HG03060 (cell line): Measurements from ENCODE around the gene BRINP3.

Source experiments
- ATAC-seq: cut with Tn5 transposase; IDR thresholded peaks from one replicate; pipeline ENCODE4 v1.9.1; 2021; ENCODE audit warnings: low read depth, moderate number of reproducible peaks; ENCODE audit not compliant: unreplicated experiment

Gene BRINP3

DNA sequence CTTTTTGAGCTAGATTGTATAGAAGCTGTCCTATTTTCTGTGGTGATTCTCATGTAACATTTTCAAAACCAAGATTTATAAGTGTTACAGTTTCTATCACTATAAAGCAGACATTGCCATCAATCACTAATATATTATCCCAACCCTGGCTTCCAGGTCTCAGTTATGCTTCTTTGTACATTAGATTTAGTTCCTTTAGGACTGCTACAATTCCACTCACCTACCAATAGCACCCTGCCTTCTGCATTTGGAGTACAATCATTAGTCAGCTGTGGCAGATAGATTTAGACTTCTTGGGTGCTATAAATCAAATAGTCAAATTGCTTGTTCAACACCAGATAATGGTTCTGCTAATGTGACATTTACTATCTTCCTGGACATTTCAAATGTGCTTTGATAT is 281.6 kb downstream of the BRINP3 start:
- no peak for ATAC-seq

DNA sequence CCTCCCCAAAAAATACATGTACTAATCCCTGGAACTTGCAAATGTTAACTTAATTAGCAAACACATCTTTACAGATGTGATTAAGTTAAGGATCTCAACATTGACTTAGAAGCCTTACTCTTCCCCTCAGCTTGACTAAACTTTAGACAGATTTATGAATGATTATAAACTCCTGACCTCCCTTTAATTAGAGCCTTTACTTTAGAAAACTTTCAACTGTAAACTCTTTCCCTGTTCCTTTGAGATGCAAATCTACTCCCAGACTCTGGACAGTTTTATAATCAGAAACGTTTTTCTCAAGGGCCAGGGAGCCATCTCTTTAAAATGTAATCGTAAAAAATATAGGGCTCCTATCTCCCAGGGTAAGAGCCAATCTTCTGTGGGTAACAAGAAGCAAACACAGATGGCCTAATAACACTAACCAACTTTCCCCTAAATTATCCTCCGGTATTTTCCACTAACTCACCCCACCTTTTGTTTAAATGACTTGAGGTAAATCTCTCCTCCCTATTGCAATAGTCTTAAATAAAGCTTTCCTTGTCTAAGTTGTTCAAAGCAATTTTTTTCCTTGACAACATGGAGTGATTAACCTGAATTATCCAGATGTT is 284.1 kb downstream of the BRINP3 start:
- ATAC-seq, result no peak

DNA sequence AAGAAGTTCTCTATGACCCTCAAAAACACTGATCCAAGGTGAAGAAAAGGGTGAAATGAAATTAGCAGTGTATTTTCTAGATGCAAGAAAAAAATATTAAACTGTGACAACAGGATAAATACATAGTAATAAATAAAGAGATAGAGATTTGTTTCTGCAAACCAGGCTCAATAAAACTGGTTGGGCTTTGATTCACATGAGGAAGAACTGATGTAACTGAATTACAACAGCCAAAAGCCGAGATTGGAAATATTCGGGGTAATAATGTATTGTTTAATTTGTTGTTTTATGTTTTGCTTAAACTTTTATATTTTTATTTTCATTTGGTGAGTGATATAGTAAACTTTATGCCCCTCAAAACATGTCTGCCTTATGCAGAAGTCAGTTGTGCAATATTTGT is 285.0 kb downstream of the BRINP3 start:
- ATAC-seq, result no peak

DNA sequence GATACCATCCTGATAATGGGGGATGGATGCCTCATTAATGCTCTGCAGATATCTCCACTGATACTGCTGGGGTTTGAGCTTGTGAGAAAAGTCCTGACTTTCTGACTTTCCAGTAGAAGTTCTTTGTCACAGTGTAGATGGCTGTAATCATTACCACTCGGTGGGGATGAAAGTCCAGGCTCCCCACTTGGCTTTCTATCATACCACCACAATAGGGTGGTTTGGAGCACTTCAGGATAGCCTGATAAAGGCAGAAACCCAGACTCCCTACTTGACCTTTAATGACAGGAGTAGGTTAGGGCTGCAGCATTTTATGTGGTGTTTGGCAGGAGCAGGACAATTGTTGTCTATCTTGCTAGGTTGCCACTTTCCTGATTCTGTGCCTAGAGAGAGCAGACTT is 294.1 kb downstream of the BRINP3 start:
- no peak for ATAC-seq

DNA sequence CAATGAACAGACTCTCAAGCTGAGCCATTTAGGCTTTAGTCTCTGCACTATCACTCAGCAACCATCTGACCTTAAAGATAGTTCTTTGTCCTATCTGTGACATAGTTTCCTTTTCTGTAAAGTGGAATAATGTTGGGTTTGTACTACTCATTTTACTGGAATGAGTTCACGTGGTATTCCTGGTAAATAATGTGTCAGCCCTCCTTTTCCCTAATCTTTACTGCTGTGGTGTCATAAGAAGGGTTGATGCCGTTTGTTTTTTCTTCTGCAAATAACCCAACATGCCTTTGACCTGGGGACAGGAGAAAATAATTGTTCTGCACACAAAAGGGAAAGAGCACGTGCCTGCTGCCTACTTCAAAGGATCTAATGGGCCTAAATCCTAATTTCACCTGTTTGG is 297.8 kb downstream of the BRINP3 start:
- ATAC-seq, result no peak

DNA sequence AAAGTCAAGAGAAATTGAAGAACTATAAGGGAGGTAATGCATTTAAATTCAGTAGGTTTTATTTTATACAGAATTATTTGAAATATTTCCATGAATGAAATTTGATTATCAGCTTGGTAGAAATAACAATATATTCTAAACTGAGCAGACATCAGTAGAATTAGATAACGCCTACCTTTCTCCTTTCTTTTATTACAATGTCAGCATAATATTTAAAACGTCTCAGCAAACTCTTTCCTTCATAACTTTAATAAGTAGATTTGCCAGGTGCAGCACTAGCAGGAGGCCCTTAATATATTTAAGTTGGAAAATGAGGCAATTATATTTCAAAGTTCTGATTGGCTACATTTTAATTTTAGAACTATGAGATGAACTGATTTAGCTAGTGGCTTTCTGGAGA is 298.8 kb downstream of the BRINP3 start:
- no peak for ATAC-seq

DNA sequence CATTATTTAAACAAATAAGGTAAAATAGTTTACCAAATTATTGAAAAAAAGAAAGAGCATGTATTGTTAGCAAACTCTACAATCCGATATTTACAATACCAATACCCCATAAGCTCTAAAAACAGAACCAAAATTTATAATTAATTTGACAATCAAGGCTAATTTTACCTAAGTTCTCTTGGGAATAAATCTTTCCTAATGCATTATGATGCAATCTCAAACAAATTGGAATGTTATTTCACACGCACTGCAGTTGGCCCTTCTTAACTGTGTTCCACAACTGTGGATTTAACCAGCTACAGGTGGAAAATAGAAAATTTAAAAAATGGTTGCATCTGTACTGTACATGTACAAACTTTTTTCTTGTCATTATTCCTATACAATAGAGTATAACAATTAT is 300.1 kb downstream of the BRINP3 start:
- ATAC-seq, result no peak

DNA sequence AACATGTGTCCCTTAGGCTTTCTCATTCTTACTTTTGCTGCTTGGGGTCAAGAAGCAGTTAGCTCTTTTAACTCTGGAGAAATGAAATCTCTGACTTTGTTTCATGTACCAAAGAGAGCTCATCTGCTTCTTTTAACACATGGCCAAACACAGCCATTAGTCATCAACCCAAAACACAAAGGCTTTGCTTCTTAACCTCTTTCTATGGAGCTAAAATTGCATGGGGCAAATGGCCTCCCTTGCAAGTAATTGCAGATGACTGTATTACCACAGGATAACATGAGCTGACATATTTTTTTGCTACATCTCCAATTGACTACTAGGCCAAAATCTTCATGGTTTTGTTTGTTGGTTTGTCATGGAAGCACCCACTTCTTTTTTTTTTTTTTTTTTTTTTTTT is 300.9 kb downstream of the BRINP3 start:
- no peak for ATAC-seq

DNA sequence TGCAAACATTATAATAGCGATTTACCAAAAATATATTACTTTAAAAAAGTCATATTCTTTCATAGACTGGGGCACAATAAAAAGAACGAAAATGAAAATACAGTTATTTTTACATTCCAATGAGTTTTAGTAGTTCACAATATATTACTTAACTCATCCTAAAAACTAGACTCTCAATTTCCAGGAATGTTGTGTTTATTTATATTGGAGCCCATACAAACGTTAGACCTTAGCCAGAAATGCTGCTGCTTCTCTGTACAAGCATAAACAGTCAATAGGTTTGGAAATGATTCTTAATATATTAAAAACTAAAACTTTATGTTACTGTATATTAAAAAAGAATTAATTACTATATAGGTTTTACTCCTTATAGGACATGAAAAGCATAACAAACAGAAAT is 302.3 kb downstream of the BRINP3 start:
- ATAC-seq, result no peak

DNA sequence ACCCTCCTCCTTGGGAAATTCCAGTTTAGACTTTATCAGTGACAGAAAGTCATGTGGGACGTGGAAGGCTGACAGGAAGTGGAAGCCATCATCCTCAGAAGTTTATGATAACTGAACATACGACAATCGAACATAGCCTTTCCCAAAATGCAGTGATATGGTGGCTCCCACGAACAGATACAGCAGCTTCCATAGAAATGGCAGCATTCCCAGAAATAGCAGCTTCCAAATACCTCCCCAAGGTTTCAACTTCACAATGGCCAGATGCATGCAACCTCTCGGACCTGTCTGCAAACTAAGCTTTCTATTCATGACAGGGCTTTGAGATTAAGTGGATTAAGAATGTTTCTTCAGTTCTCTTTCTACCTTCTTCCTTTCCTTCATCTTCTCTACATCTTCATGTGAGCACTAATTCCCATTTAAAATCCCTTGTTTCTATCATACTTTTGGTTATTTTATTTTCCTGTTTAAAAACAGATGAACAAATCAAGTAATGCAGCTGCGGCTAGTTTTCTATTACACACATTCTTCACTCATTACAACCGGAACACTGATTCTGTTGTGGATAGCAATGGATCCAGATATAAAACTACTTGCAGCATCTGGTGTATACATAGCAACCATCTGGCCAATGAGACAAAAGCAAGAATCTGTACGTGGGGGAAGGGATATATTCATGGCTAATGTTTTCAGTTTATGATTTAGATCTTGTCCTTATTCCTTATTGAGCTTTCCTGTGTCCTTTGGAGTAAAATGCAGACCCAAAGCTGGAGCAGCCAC is 304.8 kb downstream of the BRINP3 start:
- no peak for ATAC-seq

DNA sequence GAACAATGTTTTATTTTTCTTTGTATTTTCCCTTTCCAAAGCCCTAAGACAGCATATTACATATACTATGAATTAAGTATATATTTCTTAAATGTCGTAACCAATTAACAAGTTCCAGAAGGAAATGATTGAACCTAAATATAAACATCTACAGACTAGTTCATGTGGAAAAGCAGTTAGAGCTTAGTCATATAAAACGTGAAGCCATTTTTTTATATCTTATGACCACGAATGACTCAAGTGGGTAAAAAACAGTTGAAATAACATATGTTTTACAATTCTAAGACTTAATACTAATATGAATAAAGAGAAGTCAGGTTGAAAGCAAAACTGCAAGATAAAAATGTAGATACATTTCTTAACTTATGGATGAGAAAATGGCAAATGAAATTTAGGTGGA is 307.3 kb downstream of the BRINP3 start:
- ATAC-seq, result no peak

DNA sequence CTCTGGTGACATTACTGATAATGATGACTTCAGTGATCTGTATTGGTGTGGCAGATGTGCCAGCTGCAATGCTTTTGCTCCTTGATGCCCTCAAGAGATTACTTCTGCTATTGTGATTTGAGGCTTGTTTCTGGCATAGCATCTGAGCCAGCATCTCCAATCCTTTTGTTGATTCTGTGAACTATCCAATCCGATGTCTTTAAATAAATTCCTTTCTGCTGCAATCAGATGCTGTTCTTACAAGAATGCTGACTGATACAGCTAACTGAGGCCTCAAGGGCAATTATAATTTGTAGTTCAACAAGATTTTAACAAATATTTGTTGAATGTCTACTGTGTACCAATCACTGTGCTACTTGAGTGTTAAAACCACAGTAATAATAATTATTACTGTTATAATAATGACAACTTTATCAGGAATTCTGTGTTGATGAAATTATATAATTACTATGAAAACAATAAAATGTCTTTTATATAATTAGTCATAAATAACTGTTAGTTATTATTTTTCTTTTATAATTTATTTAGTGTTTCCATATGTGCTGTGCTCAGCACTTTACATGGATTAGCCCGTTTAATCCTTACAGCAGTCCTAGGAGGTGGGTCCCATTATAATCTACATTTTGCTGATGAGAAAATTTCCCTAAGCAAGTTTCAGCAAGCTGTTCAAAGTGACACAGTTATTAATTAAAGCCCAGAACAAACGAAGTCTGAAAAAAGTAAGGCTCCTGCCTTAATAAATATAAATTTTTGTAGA is 308.2 kb downstream of the BRINP3 start:
- no peak for ATAC-seq

DNA sequence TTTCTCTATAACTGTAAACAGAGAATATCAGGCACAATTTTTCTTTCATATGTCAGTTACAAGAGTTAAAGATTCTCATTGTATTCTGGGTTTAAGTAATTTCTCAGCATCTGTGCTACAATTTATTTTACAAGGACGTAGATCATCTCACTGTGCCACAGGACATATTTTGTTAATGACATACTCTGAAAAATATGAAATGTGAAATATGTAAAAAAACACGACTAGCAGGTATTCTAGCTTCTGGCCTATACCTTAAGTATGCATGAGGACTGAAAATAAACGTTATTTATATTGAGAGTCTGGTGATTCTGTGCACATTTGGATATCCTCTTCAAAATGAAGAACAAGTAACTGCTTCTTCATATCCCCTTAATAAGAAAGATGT is 308.8 kb downstream of the BRINP3 start:
- no peak for ATAC-seq

DNA sequence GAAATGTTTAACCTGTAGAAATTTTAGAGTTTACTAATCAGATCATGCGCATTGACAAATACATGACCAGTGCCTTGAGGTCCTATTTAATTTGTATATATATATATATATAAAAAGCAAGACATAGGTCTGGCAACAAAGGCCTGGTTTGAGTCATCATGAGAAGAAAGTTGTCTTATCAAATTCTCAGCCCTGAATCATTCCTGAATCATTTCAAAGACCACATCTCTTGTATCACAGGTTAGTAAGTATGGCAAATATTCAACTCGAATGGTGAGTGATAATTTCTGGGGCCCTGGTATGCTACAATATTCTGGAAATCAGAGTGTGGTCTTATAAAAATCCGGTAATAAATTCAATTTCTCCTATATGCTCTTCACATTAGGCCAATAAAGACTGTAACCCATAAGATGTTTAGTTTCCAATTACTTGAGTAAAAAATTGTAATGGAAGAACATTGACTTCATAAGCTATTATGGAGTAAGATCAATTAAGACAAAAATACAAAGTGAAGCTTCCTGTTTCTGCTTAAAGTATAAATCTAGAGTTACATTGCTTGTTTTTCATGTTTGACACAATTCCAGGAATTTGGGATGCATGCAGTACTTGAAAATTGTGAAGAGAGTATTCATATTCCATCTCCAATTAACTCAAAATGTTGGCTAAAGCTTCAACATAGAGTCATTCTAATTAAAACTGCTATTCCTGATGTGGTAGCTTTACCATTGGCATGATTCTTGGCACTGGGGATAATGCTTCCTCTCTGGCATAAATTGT is 309.4 kb downstream of the BRINP3 start:
- no peak for ATAC-seq

DNA sequence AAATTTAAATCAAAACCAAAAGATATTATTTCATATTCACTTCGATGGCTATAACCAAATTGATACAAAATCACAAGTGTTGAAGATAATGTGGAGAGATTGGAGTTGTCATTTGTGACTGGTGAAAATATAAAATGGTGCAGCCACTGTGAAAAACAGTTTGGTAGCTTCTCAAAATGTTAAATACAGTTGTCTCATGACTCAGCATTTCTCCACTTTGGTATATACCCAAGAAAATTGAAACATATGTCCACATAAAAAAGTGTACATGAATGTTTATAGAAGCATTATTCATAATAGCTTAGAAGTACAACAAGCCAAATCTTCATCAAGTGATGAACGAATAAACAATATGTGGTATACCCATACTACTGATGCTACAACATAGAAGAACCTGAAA is 318.5 kb downstream of the BRINP3 start:
- ATAC-seq, result no peak

DNA sequence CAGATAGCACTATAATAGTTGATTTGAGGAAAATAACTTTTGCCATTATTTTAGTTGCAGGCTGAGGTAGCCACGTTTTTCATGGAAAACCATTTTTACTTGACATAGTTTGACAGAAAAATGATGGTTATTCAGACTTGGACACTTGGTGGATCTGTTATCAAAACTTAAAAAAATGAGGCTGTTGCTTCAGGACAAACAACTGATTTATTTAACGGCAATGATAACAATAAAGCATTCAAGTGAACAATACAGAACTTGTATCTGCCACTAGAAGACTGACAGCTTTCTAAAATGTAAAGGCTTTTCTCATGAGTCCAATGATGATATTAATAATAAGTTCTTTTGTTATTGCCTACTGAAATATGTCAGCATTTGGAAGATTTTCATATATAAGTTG is 322.9 kb downstream of the BRINP3 start:
- no peak for ATAC-seq

DNA sequence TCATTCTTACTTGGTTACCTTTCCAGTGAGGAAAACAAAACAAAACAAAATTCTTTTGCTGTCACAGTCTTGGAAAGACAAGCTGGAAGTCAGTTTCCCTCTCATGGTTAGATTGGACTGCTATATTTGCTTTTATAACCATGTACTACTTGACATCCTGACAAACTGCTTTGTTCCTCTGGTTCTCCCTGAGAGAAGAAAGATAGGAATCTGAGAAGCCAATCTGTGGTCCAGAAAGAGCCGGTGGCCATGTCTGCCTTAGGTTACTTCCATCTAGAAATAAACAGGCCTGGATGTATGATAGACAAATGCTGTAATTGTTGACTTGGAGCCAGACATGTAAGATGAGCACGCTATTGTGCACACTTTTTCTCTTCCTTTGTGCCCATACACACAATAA is 330.0 kb downstream of the BRINP3 start:
- no peak for ATAC-seq

DNA sequence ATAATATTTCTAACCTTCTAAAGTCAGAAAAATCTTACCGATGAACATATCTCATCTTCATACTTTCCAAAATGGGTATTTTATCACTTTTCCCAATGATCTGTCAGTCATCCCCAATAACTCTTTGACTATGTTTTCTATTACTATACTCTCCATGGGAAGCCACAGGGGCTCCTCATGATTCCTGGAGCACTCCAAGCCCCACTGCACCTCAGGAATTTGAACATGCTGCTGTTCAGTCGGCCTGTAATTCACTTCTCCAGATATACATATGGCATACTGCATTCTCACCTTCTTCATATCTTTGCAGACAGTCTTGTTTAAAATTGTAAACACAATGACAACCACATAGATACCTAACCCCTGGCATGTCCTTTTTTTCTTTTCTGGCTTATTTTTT is 333.0 kb downstream of the BRINP3 start:
- ATAC-seq, result no peak

DNA sequence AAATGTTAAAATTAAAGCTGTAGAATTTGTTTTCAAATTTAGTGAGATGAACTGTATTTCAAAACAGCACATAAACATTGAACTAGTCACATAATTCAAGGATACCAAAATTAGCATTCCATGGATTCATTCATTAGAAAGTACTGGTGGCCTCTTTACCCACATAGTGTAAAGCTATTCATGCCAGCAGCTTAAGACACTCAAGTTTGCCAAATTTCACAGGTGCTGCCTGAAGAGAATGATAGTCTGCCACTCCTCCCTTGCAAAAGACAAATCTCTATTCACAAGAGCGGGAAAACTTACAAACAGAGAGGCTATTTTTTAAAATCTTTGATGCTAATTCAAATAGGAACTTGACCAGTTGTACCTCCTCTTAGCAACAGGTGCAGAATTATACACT is 337.0 kb downstream of the BRINP3 start:
- no peak for ATAC-seq

DNA sequence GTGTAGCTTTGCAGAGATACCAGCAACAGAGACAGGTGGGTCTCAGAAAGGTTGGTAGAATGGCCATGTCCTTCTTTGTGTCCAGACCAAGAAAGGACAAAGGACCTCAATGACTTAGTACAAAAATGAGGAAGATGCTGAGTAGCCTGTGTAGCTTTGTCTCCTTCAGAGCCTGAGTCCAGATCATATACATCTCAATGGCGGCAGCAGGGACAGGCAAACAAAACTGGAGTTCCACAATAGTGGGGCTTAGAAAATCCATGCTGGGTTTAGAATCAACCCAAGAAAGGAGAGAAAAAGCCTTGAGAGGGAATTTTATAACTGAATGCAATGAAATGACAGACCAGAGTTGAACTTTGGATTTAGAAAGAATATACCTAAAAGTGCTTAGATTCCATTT is 339.0 kb downstream of the BRINP3 start:
- ATAC-seq, result no peak

DNA sequence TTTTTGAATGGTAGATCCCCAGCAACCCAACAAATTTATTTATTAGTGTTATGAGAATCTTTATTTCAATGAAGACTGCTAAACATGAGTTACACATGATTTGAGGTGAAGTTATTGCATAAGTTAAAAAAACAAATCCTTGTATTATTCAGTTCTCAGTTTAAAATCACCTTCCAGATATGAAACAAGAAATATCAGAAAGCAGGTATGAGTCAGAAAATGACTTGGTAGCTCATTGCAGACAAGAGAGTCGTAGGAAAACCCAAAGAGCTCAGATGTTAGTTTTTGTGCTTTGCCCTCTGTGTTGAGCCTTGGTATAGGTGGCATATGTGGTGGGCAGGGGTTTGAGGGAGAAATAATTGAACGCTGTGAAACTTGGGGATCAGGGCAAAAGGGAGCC is 339.4 kb downstream of the BRINP3 start:
- ATAC-seq, result no peak
